Mesenchymal stem cell (in vitro differentiated cells and primary cell): Measurements from ENCODE around the gene KCNA2.

Experiments
- DNase-seq: peaks from one replicate; pipeline ENCODE4 v3.0.0-alpha.2; 2013
- H2AFZ ChIP-seq: one replicate; pipeline ENCODE4 v1.6.1; 2013; ENCODE audit warnings: low read depth, mild to moderate bottlenecking, control low read depth, inconsistent platforms, low read length, moderate library complexity
- H2AK5ac ChIP-seq: 2 replicates; pipeline ENCODE4 v1.6.1; 2013; ENCODE audit warnings: low read length, moderate library complexity, mild to moderate bottlenecking, inconsistent platforms; ENCODE audit not compliant: severe bottlenecking
- H2BK120ac ChIP-seq: one replicate; pipeline ENCODE4 v1.6.1; 2013; ENCODE audit warnings: low read depth, mild to moderate bottlenecking, inconsistent platforms, low read length, moderate library complexity
- H2BK12ac ChIP-seq, 2 experiments: one replicate each; pipeline ENCODE4 v1.6.1; 2013; ENCODE audit warnings: inconsistent platforms in 2 of 2, low read length in 2 of 2, mild to moderate bottlenecking in 2 of 2, moderate library complexity in 2 of 2, control low read depth in 1 of 2
- H2BK15ac ChIP-seq: one replicate; pipeline ENCODE4 v1.6.1; 2013; ENCODE audit warnings: mild to moderate bottlenecking, low read depth, inconsistent platforms; ENCODE audit not compliant: poor library complexity, severe bottlenecking
- H2BK5ac ChIP-seq: 2 replicates; pipeline ENCODE4 v1.6.1; 2013; ENCODE audit warnings: low read depth, mild to moderate bottlenecking, low read length, control low read depth, inconsistent platforms; ENCODE audit not compliant: poor library complexity, severe bottlenecking
- H3K14ac ChIP-seq, 2 experiments: one replicate each; pipeline ENCODE4 v1.6.1; 2013; ENCODE audit warnings: inconsistent platforms in 2 of 2, low read length in 2 of 2, control low read depth in 1 of 2, mild to moderate bottlenecking in 1 of 2, moderate library complexity in 1 of 2
- H3K18ac ChIP-seq, 2 experiments: one replicate each; pipeline ENCODE4 v1.6.1; 2013; ENCODE audit warnings: inconsistent platforms in 2 of 2, low read length in 2 of 2, control low read depth in 1 of 2, low read depth in 1 of 2, mild to moderate bottlenecking in 1 of 2
- H3K23ac ChIP-seq, 2 experiments: one replicate each; pipeline ENCODE4 v1.6.1; 2013; ENCODE audit warnings: inconsistent platforms in 2 of 2, low read length in 2 of 2, mild to moderate bottlenecking in 2 of 2, moderate library complexity in 2 of 2, control low read depth in 1 of 2
- H3K27ac ChIP-seq: 2 replicates; pipeline ENCODE4 v1.5.1; 2013; ENCODE audit warnings: mild to moderate bottlenecking, moderate library complexity, low read length, control low read depth, inconsistent platforms; ENCODE audit not compliant: poor library complexity, severe bottlenecking
- H3K27me3 ChIP-seq, 2 experiments: 2 replicates each; pipeline versions ENCODE4 v1.6.1 to v1.7.0; 2013; ENCODE audit warnings: low read length in 2 of 2, mild to moderate bottlenecking in 2 of 2, moderate library complexity in 2 of 2, control low read depth in 1 of 2, inconsistent platforms in 1 of 2; ENCODE audit not compliant: control insufficient read depth in 1 of 2, insufficient read depth in 1 of 2
- H3K36me3 ChIP-seq, 2 experiments: 2 replicates each; pipeline versions ENCODE4 v1.6.1 to v1.7.0; 2013; ENCODE audit warnings: low read length in 2 of 2, control low read depth in 1 of 2, inconsistent platforms in 1 of 2, low read depth in 1 of 2, mild to moderate bottlenecking in 1 of 2; ENCODE audit not compliant: insufficient read depth in 2 of 2, control insufficient read depth in 1 of 2
- H3K4ac ChIP-seq, 2 experiments: one replicate each; pipeline ENCODE4 v1.6.1; 2013; ENCODE audit warnings: inconsistent platforms in 2 of 2, low read length in 2 of 2, mild to moderate bottlenecking in 2 of 2, moderate library complexity in 2 of 2, control low read depth in 1 of 2, low read depth in 1 of 2
- H3K4me1 ChIP-seq: 2 replicates; pipeline ENCODE4 v1.6.1; 2013; ENCODE audit warnings: low read depth, low read length, control low read depth; ENCODE audit not compliant: control insufficient read depth, insufficient read depth
- H3K4me2 ChIP-seq: 2 replicates; pipeline ENCODE4 v1.6.1; 2013; ENCODE audit warnings: low read length, mild to moderate bottlenecking, inconsistent platforms; ENCODE audit not compliant: poor library complexity, severe bottlenecking
- H3K4me3 ChIP-seq, 2 experiments: 2 replicates each; pipeline versions ENCODE4 v1.5.1 to v1.7.0; 2013; ENCODE audit warnings: low read length in 2 of 2, mild to moderate bottlenecking in 2 of 2, control low read depth in 1 of 2, low read depth in 1 of 2; ENCODE audit not compliant: insufficient read depth in 1 of 2
- H3K79me1 ChIP-seq: replicated peaks from 2 replicates; pipeline ENCODE4 v1.6.1; 2013; ENCODE audit warnings: mild to moderate bottlenecking, control low read depth, low read length, inconsistent platforms; ENCODE audit not compliant: poor library complexity, severe bottlenecking
- H3K9ac ChIP-seq: 2 replicates; pipeline ENCODE4 v1.7.0; 2013; ENCODE audit warnings: mild to moderate bottlenecking, low read length, moderate library complexity
- H3K9me3 ChIP-seq: 2 replicates; pipeline ENCODE4 v1.7.0; 2013; ENCODE audit warnings: mild to moderate bottlenecking, low read length; ENCODE audit not compliant: control insufficient read depth
- H4K8ac ChIP-seq: one replicate; pipeline ENCODE4 v1.6.1; 2013; ENCODE audit warnings: inconsistent platforms, mild to moderate bottlenecking, low read length, moderate library complexity
- H4K91ac ChIP-seq: one replicate; pipeline ENCODE4 v1.6.1; 2013; ENCODE audit warnings: mild to moderate bottlenecking, low read length, inconsistent platforms
- WGBS: methylation state at CpG from one replicate; pipeline ENCODE4 v1.1.7; 2013; ENCODE audit warnings: mixed read lengths; 5-methylcytosine and 5-hydroxymethylcytosine counted together

KCNA2 gene

DNA sequence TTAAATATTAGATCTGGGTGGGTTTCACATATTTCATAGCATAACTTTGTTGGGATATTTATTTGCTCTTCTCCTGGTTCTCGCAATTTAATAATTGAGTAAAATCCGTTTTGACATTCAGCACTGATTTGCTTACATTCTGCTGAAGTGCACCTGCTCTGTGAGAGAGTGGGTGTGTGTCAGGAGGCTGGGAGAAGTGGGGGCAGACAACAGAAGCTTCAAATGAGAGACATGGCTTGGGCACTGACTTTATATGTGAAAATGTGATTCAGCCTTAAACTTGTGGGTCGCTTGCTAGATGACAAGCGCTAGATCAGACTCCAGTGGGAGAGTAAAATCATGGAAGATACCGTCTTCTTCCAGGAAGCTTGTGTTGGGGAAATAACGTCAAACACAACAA, 32.4 kb upstream of the KCNA2 start:
- Histone ChIP-seq H3K4me1 (no peaks in the 10 kb centered on the region), H3K9me3 (no peaks in the 10 kb centered on the region), H3K4me2 (no peak overlapping the region), H3K36me3 (no peaks in the 10 kb centered on the region), H2AK5ac (no peak overlapping the region), H3K27ac (no peak overlapping the region), H3K79me1 (no peaks in the 10 kb centered on the region), H2BK5ac (no peak overlapping the region), H3K23ac (no peak overlapping the region), H3K9ac (no peak overlapping the region), H3K18ac (no peak overlapping the region), H3K4me3 (no peak overlapping the region), H2BK15ac (no peak overlapping the region), H4K91ac (no peak overlapping the region), H3K27me3 (peaks cover 0 to 8% of the 10 kb centered on the region in 2 experiments), H2AFZ (no peak overlapping the region), H3K14ac (no peak overlapping the region), H4K8ac (no peak overlapping the region), H2BK120ac (no peak overlapping the region), H3K4ac (no peak overlapping the region), H2BK12ac (no peak overlapping the region)
- 81% methylated on average over 6 of the region's 6 CpGs for WGBS
- DNase-seq, result no peak

- H3K27me3 ChIP-seq, result peaks cover 0 to 13% of the 10 kb centered on the region in 2 experiments
Observed at GRCh38 chr1:110638058-110638457, 31.9 kb upstream of the KCNA2 start.

DNA sequence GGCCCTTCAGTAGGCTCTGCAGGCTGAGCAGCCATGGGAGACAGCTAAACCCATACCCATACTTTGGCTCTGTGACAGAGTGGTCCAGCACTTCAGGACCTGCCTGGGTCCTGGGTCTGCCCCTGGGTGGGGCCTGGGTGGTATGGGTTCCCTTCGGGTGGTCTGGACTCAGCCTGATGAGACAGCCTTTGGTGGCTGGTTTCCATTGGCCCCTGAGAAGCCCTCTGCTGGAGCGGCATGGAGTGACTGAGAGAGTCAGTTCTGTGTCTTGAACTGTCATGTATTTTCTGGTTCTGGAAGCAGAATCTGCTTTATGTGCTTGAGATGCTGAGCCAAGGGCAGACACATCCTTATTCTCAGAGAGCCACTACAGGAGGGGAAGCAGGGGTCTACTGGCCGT, 31.3 kb upstream of the KCNA2 start:
- Histone ChIP-seq H3K9ac (no peak overlapping the region), H3K4me2 (no peak overlapping the region), H4K8ac (no peak overlapping the region), H3K4ac (no peak overlapping the region), H2BK15ac (no peak overlapping the region), H2BK120ac (no peak overlapping the region), H2BK5ac (no peak overlapping the region), H2AK5ac (no peak overlapping the region), H3K18ac (no peak overlapping the region), H2AFZ (no peak overlapping the region), H3K9me3 (no peaks in the 10 kb centered on the region), H3K27ac (no peak overlapping the region), H3K36me3 (no peaks in the 10 kb centered on the region), H3K23ac (no peak overlapping the region), H3K4me1 (no peaks in the 10 kb centered on the region), H3K4me3 (no peak overlapping the region), H4K91ac (no peak overlapping the region), H2BK12ac (no peak overlapping the region), H3K79me1 (no peaks in the 10 kb centered on the region), H3K27me3 (peaks cover 0 to 16% of the 10 kb centered on the region in 2 experiments), H3K14ac (no peak overlapping the region)
- WGBS, result 46% methylated on average over 3 of the region's 3 CpGs
- DNase-seq, result no peak

More at GRCh38 chr1:110638058-110638457, 31.9 kb upstream of the KCNA2 start:
- Histone ChIP-seq H3K9ac (no peak overlapping the region), H3K4ac (no peak overlapping the region), H3K36me3 (no peaks in the 10 kb centered on the region), H3K14ac (no peak overlapping the region), H3K9me3 (no peaks in the 10 kb centered on the region), H3K18ac (no peak overlapping the region), H2BK5ac (no peak overlapping the region), H2BK12ac (no peak overlapping the region), H3K79me1 (no peaks in the 10 kb centered on the region), H3K4me1 (no peaks in the 10 kb centered on the region), H2AFZ (no peak overlapping the region), H3K4me2 (no peak overlapping the region), H2BK15ac (no peak overlapping the region), H4K91ac (no peak overlapping the region), H3K27ac (no peak overlapping the region), H2BK120ac (no peak overlapping the region), H4K8ac (no peak overlapping the region), H2AK5ac (no peak overlapping the region), H3K23ac (no peak overlapping the region), H3K4me3 (no peak overlapping the region)
- 55% methylated on average over 2 of the region's 2 CpGs for WGBS
- no peak for DNase-seq

DNA sequence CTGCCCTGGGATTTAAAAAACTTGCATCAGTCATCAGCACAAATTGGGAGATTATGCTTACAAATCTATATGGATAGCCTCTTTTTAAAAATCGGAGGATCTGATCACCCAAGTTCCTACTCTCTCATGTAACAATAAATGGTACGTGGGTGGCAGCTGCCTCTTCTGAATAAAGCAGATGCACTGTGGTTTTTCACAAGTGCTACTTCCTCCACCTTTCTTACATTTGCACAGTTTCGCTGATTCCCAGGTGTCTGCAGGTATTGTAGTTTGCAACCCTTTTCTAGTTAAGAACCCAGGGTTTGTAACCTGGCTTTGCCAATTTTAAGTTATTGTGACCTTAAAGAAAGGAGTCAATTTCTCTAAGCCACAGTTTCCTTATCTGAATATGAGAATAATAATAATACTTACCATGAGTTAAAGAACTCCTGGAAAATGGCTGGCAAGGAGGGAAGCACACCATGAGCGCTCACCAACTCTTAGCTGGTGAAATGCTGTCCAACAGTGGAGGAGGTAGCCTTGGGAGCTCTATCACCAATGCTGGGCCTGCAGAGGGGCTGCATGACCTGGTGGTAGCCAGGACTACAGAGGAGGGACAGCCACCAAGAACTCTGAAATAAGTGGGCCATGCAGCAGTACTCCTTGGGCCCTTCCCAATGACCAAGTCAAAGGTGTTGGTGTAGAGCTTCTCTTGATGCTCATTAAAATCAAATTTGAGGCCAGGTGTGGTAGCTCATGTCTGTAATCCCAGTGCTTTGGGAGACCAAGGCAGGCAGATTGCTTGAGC, 30.2 kb upstream of the KCNA2 start:
- no peak overlapping the region for H4K91ac ChIP-seq
- H2AFZ ChIP-seq, result no peak overlapping the region
- peaks cover 0 to 28% of the 10 kb centered on the region in 2 experiments for H3K27me3 ChIP-seq
- no peak overlapping the region for H3K14ac ChIP-seq
- no peak overlapping the region for H3K4me3 ChIP-seq
- H3K4ac ChIP-seq, result no peak overlapping the region
- H3K4me2 ChIP-seq, result no peak overlapping the region
- no peaks in the 10 kb centered on the region for H3K36me3 ChIP-seq
- H2BK5ac ChIP-seq, result no peak overlapping the region
- DNase-seq, result no peak
- no peak overlapping the region for H2BK120ac ChIP-seq
- no peak overlapping the region for H3K23ac ChIP-seq
- H3K79me1 ChIP-seq, result no peaks in the 10 kb centered on the region
- H2BK12ac ChIP-seq, result no peak overlapping the region
- H3K9me3 ChIP-seq, result no peaks in the 10 kb centered on the region
- no peak overlapping the region for H2BK15ac ChIP-seq
- H4K8ac ChIP-seq, result no peak overlapping the region
- H3K18ac ChIP-seq, result no peak overlapping the region
- no peak overlapping the region for H3K9ac ChIP-seq
- 85% methylated on average over 3 of the region's 4 CpGs for WGBS
- no peak overlapping the region for H2AK5ac ChIP-seq
- no peak overlapping the region for H3K27ac ChIP-seq
- no peaks in the 10 kb centered on the region for H3K4me1 ChIP-seq
